Endometrial microvascular endothelial cells (primary cell): ENCODE measurements around the gene KIF22. TPM values are rescaled to one million over a fixed set of nuclear protein-coding genes. Genes with fewer than 3 reads are reported as not detected.

ENCODE experiments used
- in situ Hi-C: cut with HindIII; loops from 2 replicates; pipeline ENCODE4 v1.10.0; 2017; ENCODE audit warnings: low sequenced_read_pairs, low pct_unique_long_range_greater_than_20kb; ENCODE audit errors: inconsistent ontology term
- total RNA-seq: library from RNA; depleted of rRNA; stranded (reverse); fragments of >200 nt; gene quantifications from one replicate; pipeline ENCODE4 v1.2.3, GENCODE V29; 2015; ENCODE audit errors: inconsistent ontology term

KIF22 gene
- total RNA-seq, 1 donor from 2014 or later = 98.0 TPM

GRCh38 chr16:29811170-29811895 lies 20.8 kb downstream of the KIF22 start:
- in situ Hi-C loops = no loop called here

DNA sequence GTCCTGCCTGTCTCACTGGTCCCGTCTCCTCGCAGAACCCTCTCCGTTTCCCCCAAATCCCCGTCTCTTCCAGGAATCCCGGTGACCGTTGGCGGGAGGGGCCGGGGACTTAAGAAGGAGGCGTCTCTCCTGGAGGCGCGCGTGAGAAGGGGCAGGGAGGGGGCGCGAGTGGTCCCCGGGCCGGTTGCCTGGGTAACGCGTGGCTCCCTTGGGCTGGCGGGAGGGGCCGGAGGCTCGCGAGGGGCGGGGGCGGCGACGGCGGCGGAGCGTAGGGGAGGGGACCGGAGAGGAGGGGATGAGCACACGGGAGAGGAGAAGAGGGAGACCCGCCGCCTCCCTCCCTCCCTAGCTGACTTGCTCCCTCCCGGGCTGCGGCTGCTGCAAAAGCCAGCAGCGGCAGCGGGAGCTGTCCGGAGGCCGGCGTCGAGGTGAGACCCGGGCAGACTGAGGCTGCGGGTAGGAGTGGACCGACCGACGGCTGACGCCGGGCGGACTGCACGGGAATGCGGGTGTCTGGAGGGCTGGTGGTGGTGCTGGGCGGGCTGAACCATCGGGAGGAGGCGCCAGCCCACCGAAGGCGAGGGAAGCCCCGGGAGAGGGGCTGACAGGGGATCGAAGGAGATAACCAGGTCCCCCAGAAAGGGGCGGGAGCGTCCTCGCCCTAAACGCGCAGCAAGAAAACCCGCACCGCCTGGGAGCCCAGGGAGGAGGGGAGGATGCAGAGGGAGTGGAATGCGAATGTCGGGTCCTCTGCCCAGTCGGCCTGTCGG lies 21.5 kb downstream of the KIF22 start, which contains the start of gene PRRT2:
TSS of gene PRRT2 (plus strand) at position 298 of the 770 bp plus-strand sequence. CDS start 862 bp downstream, outside the sequence.
- in situ Hi-C loops = no loop called here

DNA sequence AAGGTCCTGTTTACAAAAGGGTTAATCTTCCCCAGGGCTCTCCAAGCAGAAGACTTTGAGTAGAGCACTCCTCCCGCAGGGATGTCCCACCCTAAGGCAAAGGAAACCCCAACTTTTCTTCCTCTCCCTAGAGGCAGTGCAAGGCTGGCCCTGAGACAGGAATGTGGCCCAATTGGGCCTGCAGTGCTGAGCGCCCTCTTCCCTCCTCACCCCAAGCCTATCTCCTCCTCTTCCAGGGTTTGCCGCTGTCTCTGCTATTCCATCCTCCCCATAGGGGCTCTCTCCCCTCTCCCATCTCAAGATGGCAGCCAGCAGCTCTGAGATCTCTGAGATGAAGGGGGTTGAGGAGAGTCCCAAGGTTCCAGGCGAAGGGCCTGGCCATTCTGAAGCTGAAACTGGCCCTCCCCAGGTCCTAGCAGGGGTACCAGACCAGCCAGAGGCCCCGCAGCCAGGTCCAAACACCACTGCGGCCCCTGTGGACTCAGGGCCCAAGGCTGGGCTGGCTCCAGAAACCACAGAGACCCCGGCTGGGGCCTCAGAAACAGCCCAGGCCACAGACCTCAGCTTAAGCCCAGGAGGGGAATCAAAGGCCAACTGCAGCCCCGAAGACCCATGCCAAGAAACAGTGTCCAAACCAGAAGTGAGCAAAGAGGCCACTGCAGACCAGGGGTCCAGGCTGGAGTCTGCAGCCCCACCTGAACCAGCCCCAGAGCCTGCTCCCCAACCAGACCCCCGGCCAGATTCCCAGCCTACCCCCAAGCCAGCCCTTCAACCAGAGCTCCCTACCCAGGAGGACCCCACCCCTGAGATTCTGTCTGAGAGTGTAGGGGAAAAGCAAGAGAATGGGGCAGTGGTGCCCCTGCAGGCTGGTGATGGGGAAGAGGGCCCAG lies 22.4 kb downstream of the KIF22 start:
- in situ Hi-C loops = no loop called here

DNA sequence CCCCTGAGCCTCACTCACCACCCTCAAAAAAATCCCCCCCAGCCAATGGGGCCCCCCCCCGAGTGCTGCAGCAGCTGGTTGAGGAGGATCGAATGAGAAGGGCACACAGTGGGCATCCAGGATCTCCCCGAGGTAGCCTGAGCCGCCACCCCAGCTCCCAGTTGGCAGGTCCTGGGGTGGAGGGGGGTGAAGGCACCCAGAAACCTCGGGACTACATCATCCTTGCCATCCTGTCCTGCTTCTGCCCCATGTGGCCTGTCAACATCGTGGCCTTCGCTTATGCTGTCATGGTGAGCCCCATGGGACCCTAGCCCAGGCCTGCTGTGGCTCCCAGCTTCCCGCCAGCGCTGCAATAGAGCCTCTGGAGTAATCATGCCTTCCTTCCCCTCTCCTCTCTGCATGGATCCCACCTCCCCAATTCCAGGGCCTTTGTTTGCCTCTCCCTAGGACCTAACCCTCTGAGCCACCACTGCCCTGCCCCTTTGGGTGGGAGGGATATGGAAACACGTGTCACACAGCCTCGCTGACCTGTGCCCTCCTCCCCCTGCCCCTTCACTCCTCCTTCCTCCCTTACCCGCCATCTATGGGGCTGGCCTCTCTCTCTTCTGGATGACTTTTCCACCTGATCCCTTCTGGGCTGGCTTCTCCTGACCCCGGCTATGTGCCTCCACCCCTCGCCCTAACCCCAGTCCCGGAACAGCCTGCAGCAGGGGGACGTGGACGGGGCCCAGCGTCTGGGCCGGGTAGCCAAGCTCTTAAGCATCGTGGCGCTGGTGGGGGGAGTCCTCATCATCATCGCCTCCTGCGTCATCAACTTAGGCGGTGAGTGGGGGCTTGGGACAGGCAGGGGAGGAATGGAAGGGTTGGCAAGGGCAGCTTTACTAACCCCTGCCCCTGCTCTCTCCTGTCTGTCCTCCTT lies 23.4 kb downstream of the KIF22 start:
- in situ Hi-C loops = no loop called here

GRCh38 chr16:29814592-29814991 lies 24.0 kb downstream of the KIF22 start:
- in situ Hi-C loops = no loop called here

DNA sequence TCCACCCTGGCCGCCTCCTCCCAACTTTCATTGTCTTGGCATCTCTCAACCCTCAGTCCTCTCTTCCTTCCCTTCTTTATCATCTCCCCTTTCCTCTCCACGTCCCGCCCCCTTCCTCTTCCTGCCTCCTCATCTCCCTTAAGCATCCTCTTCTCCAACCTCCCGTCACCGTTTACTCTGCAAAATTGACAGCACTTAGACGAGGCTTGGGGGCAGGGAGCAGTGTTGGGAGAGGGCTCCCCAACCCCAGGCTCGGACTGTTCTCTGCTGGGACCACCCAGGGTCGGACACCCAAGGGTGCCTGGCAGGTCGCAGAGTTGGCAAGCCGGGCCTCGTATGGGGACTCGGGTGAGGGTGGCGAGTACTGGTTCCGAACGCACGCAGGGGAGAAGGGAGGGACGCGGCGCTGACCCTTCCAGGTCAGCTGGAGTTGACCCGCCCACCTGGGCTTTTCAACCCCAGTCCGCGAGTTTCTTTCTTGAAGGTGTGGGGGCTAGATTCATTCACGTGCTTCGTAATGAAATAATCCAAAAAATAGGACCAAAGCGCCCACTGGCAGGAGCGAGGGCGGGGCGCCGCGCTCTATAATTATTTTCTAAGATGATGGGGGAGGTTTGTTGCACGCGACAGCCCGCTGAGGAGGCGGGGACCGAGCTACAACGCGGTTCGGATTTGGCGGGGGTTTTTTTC lies 24.6 kb downstream of the KIF22 start:
- in situ Hi-C loops = no loop called here

DNA sequence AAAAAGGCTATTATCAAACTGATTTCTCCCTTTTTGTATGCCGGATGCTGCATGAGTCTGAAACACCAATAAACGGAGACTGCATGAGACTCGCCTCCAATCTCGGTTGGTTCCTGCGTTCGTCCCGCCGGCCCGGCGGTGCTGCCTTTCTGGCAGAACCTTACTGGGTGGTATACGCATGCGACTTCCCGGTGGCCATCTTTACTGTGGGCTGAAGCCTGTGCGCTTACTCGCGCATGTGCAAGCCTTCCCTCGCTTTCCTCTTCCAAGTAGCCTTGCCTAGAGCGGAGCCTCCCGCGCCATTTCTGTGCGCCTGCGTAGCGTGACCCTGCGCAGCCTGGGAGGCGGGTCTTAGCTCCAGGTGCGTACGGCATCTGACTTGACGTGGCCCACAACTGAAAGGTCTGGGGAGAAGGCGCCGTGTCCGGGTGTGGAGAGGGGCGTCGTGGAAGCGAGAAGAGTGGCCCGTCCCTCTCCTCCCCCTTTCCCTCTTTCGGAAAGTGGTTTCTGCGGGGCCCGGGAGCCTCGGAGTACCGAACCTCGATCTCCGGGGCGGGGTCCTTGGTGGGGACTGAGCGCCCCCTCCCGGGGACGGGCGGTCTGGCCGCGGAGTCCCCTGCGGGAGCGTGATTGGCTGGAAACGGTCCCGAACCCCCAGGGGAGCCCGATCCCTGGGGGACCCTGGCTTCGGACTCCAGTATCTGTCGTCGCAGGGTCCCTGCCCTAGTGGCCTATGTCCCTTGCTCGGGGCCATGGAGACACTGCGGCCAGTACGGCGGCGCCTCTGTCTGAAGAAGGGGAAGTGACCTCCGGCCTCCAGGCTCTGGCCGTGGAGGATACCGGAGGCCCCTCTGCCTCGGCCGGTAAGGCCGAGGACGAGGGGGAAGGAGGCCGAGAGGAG lies 25.5 kb downstream of the KIF22 start, which contains the start of gene PAGR1:
TSS of gene PAGR1 (plus strand) at position 360 of the 901 bp plus-strand sequence. CDS start at position 734, 374 bp downstream.
- in situ Hi-C loops = no loop called here

- in situ Hi-C loops = no loop called here
These were observed 26.3 kb downstream of the KIF22 start for GRCh38 chr16:29816694-29817441.

DNA sequence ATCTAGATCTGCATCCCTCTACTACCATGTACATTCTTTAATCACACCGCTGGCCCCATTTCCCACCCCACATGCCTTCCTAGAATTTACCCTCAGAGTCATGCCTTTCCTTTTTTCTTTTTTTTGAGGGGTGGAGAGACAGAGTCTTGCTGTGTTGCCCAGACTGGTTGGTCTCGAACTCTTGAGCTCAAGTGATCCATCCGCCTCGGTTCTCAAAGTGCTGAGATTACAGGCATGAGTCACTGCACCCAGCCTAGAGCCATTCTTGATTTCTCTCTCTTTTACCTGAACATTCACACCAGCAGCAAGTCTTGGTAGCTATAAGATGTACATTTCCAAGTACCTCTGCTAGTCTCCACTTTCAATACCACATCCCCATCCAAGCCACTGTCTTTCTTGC lies 27.5 kb downstream of the KIF22 start:
- in situ Hi-C loops = no loop called here

GRCh38 chr16:29819506-29819905 lies 29.0 kb downstream of the KIF22 start:
- in situ Hi-C loops = no loop called here

DNA sequence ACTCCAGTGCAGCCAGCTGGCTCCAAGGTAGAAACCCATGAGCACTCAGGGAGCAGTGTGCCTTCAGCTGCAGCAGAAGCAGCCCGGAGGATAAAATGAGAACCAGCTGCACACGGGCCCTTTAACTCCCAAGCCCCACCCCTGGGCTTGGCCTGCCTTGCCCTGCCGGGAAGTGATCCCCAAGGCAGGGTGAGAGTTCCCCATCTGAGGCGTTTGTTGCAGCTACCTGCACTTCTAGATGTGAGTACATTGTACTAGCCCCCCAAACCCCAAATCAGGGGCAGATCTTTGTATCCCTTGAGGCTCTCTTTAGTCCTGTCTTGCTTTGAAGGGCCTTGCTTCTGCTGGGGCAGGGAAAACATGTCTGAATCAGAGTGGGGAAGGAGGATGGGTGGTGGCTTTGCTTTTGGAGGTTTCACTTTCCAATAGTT lies 29.7 kb downstream of the KIF22 start, which contains the start of gene MVP:
TSS of gene MVP (plus strand) at position 192 of the 431 bp plus-strand sequence. CDS start 10,088 bp downstream, outside the sequence.
- in situ Hi-C loops = no loop called here

GRCh38 chr16:29820730-29821642 lies 30.4 kb downstream of the KIF22 start:
- in situ Hi-C loops = no loop called here

DNA sequence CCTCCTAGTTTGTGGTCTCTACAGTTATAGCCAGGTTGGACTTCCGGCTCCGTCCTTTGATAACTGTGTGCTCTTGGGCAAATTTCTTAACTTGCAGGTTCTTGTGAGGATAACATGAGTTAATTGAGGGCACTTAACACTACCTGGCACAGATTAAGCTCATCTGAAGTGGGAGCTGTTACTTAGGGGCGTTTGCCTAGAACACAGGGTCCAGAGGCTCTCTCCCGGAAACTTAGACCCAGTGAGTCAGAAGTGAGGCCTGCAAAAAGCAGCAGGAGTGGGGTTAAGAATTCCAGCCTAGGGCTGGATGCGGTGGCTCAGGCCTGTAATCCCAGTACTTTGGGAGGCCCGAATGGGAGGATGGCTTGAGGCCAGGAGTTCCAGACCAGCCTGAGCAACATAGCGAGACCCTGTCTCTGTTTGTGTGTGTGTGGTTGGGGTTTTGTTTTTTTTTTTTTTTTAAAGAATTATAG lies 31.1 kb downstream of the KIF22 start:
- in situ Hi-C loops = no loop called here

- in situ Hi-C loops = no loop called here
These were observed 34.1 kb downstream of the KIF22 start for GRCh38 chr16:29824589-29825144.
